ENCODE measurements around the gene KLC4. TPM values are rescaled to one million over a fixed set of nuclear protein-coding genes. Genes with fewer than 3 reads are reported as not detected.

Gene KLC4
- total and polyA plus RNA-seq, 9 of the 15 experiments (the other 6 are each of a cell fraction or from before 2014, with no cell fraction given) = 1.7 to 16.2 (median 7.7) TPM

DNA sequence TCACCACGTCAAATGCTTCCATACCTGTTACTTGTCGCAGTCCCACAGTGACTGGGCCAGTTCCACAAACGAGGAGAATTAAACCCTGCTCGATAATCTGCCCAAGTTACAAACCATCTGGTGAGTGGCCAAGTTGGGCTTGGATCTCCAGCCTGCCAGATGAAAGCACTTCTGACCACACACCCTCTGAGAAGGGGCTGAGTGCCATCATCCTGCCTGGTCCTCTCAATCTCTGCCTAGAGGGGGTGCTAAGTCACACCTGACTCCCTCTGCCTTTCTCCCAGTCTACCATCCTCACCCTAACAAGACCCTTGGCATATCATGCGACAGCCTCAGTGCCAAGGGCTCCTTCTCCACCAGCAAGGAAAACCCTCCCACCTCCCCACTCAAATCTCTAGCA is 22.2 kb upstream of the KLC4 start:
- Histone ChIP-seq H4K20me1 (replicated peaks; ENCODE audit: control insufficient read depth, insufficient read depth, low read length) (no peaks in the 10 kb centered on the region; the same call in 1 of the 2 replicates), H3K79me2 (ENCODE audit: control insufficient read depth, insufficient read depth, low read length) (no peaks in the 10 kb centered on the region), H3K4me2 (ENCODE audit: insufficient read depth, low read length) (no peak overlapping the region), H3K4me1 (replicated peaks in 1 of 2; ENCODE audit: control insufficient read depth in 2 of 2, insufficient read depth in 2 of 2, low read length in 2 of 2) (peaks cover 0 to 10% of the 10 kb centered on the region in 2 experiments; a peak in 3 of 5 replicates), H3K9me3 (replicated peaks; ENCODE audit: control insufficient read depth, insufficient read depth, low read depth, low read length) (no peaks in the 10 kb centered on the region), H3K9me1 (ENCODE audit: control insufficient read depth, insufficient read depth, low read length) (peaks cover 6% of the 10 kb centered on the region), H3K9ac (ENCODE audit: insufficient read depth in 1 of 2, low read depth in 2 of 2, low read length in 2 of 2) (no peak overlapping the region), H3K36me3 (ENCODE audit: control insufficient read depth, insufficient read depth, low read length) (peaks cover 76% of the 10 kb centered on the region), H3K27me3 (ENCODE audit: control insufficient read depth in 2 of 2, insufficient read depth in 2 of 2, low read length in 2 of 2) (no peaks in the 10 kb centered on the region), H2AFZ (ENCODE audit: low read depth, low read length) (no peak overlapping the region), H3K4me3 (no peak overlapping the region), H3K27ac (ENCODE audit: extremely low read depth, low read depth, low read length) (no peak overlapping the region)
- intact Hi-C loops (cut with micrococcal nuclease) (no loop called here), in situ Hi-C loops (cut with MboI) (no loop called here)
- CTCF ChIA-PET (ENCODE audit: low intra/inter-chr PET ratio) = interaction anchor here (0.5 kb wide), 1 partner anchor 13 kb away, joined by 4 read pairs; no protein-coding TSS in a partner anchor
- ATAC-seq = no peak
- no peak for TF ChIP-seq RBM34 (IDR thresholded peaks at IDR 0.05; ENCODE audit: borderline replicate concordance, insufficient read depth, low read length)
- no peak for TF ChIP-seq YBX1 (IDR thresholded peaks at IDR 0.05)
- no peak for TF ChIP-seq PHF21A (IDR thresholded peaks at IDR 0.05; ENCODE audit: borderline replicate concordance, low read depth)
- TF ChIP-seq, protein P1, sequence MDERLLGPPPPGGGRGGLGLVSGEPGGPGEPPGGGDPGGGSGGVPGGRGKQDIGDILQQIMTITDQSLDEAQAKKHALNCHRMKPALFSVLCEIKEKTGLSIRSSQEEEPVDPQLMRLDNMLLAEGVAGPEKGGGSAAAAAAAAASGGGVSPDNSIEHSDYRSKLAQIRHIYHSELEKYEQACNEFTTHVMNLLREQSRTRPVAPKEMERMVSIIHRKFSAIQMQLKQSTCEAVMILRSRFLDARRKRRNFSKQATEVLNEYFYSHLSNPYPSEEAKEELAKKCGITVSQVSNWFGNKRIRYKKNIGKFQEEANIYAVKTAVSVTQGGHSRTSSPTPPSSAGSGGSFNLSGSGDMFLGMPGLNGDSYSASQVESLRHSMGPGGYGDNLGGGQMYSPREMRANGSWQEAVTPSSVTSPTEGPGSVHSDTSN (CRISPR knock-in tag; IDR thresholded peaks at IDR 0.05; ENCODE audit: low read depth) = no peak
- TF ChIP-seq, protein P1 (tag; conservative IDR thresholded peaks at IDR 0.05; ENCODE audit: low read depth) = no peak
- no peak for TF ChIP-seq ZNF644 (tag; IDR thresholded peaks at IDR 0.05; ENCODE audit: low read depth)
- no peak for TF ChIP-seq SRSF7 (optimal IDR thresholded peaks at IDR 0.05; ENCODE audit: low read depth, low read length)
- no peak for DNase-seq (ENCODE audit: extremely low read depth in 1 of 4, low spot score in 3 of 4)
- no peak for FAIRE-seq
- WGBS (ENCODE audit: insufficient coverage, low coverage, missing lambda C conversion rate) = 73% methylated on average over 5 of the region's 5 CpGs
- BruUV-seq (replicated peaks) = no TSS peak
- POLR2A ChIA-PET = interaction anchor here (0.6 to 5.7 kb wide), 6 partner anchors 10 to 145 kb away, joined by 3 to 22 read pairs (median 4); partner anchors contain the start of genes CUL7, CUL9 and RRP36
